Loucy (cell line): Measurements from ENCODE around the gene SH3YL1.

Experiments
- H2AFZ ChIP-seq: fragments of 200-600 bp; sonication (generic); 2 replicates; pipeline ENCODE4 v1.6.0; 2016; ENCODE audit warnings: antibody characterized with exemption, mild to moderate bottlenecking, low read length, moderate library complexity
- H3F3A ChIP-seq: fragments of 200-600 bp; 2 replicates; pipeline ENCODE4 v1.6.0; 2016; ENCODE audit warnings: antibody characterized with exemption, low read depth, mild to moderate bottlenecking
- H3K27me3 ChIP-seq: fragments of 200-600 bp; sonication (generic); 2 replicates; pipeline ENCODE4 v1.6.1; 2014; ENCODE audit warnings: low read length, mild to moderate bottlenecking; ENCODE audit not compliant: insufficient read depth, poor library complexity, severe bottlenecking
- H3K36me3 ChIP-seq: fragments of 200-600 bp; sonication (generic); 2 replicates; pipeline ENCODE4 v1.6.1; 2016; ENCODE audit warnings: low read length; ENCODE audit not compliant: insufficient read depth
- H3K4me1 ChIP-seq: fragments of 200-600 bp; sonication (generic); 2 replicates; pipeline ENCODE4 v1.5.1; 2014; ENCODE audit warnings: low read length, mild to moderate bottlenecking; ENCODE audit not compliant: insufficient read depth, poor library complexity, severe bottlenecking
- H3K4me2 ChIP-seq: fragments of 200-600 bp; sonication (generic); 2 replicates; pipeline ENCODE4 v1.6.0; 2014; ENCODE audit warnings: antibody characterized with exemption, low read length, low read depth, mild to moderate bottlenecking; ENCODE audit not compliant: poor library complexity, severe bottlenecking
- H3K4me3 ChIP-seq: fragments of 200-600 bp; sonication (generic); 2 replicates; pipeline ENCODE4 v1.5.1; 2014; ENCODE audit warnings: low read length, mild to moderate bottlenecking, mixed read lengths; ENCODE audit not compliant: poor library complexity, severe bottlenecking
- H3K79me2 ChIP-seq: fragments of 200-600 bp; sonication (generic); 2 replicates; pipeline ENCODE4 v1.6.1; 2014; ENCODE audit warnings: low read length; ENCODE audit not compliant: insufficient read depth
- H3K9ac ChIP-seq: fragments of 200-600 bp; sonication (generic); 2 replicates; pipeline ENCODE4 v1.6.0; 2014; ENCODE audit warnings: mild to moderate bottlenecking, low read depth, low read length, moderate library complexity; ENCODE audit not compliant: poor library complexity, severe bottlenecking
- H3K9me2 ChIP-seq: fragments of 200-600 bp; sonication (generic); replicated peaks from 2 replicates; pipeline ENCODE4 v1.6.1; 2016; ENCODE audit warnings: low read depth, low read length, mixed read lengths
- H3K9me3 ChIP-seq: fragments of 200-600 bp; sonication (generic); 2 replicates; pipeline ENCODE4 v1.6.1; 2014; ENCODE audit warnings: mild to moderate bottlenecking, antibody characterized with exemption, low read length, low read depth; ENCODE audit not compliant: insufficient read depth
- H4K20me1 ChIP-seq: fragments of 200-600 bp; sonication (generic); 2 replicates; pipeline ENCODE4 v1.6.0; 2014; ENCODE audit warnings: antibody characterized with exemption, low read length, mild to moderate bottlenecking; ENCODE audit not compliant: insufficient read depth, poor library complexity, severe bottlenecking
- CTCF ChIP-seq: fragments of 200-600 bp; sonication (generic); conservative IDR thresholded peaks from 2 replicates; pipeline ENCODE4 v1.5.1; 2014; ENCODE audit warnings: mild to moderate bottlenecking, antibody characterized with exemption, low read length
- EZH2phosphoT487 ChIP-seq: fragments of 200-600 bp; IDR thresholded peaks from 2 replicates; pipeline ENCODE4 v1.6.1; 2018; ENCODE audit warnings: antibody characterized with exemption, mild to moderate bottlenecking, moderate library complexity, borderline replicate concordance

The SH3YL1 gene

GRCh38 chr2:216068-216467, 47.8 kb downstream of the SH3YL1 start:
- no peaks in the 10 kb centered on the region for H3K36me3 ChIP-seq
- no peak for TF ChIP-seq EZH2phosphoT487
- TF ChIP-seq CTCF: no peak

GRCh38 chr2:213932-214693, 49.7 kb downstream of the SH3YL1 start:
- Histone ChIP-seq H2AFZ (no peak overlapping the region), H3K79me2 (no peaks in the 10 kb centered on the region), H3K27me3 (no peaks in the 10 kb centered on the region), H4K20me1 (no peaks in the 10 kb centered on the region), H3K4me3 (no peak overlapping the region), H3K9me3 (peaks cover 9% of the 10 kb centered on the region; the same call in 1 of the 2 replicates), H3K4me1 (no peaks in the 10 kb centered on the region), H3K36me3 (no peaks in the 10 kb centered on the region), H3K9me2 (no peaks in the 10 kb centered on the region), H3K9ac (no peak overlapping the region), H3K4me2 (no peak overlapping the region), H3F3A (no peaks in the 10 kb centered on the region)
- no peak for TF ChIP-seq CTCF
- TF ChIP-seq EZH2phosphoT487: no peak

More at GRCh38 chr2:216068-216467, 47.8 kb downstream of the SH3YL1 start:
- Histone ChIP-seq H3F3A (no peaks in the 10 kb centered on the region), H3K79me2 (no peaks in the 10 kb centered on the region), H3K4me1 (no peaks in the 10 kb centered on the region), H3K9me3 (peaks cover 3% of the 10 kb centered on the region; the same call in 1 of the 2 replicates), H3K27me3 (no peaks in the 10 kb centered on the region), H3K9ac (no peak overlapping the region), H3K9me2 (no peaks in the 10 kb centered on the region), H3K4me3 (no peak overlapping the region), H3K4me2 (no peak overlapping the region), H2AFZ (no peak overlapping the region), H4K20me1 (no peaks in the 10 kb centered on the region)

GRCh38 chr2:211486-212184, 52.2 kb downstream of the SH3YL1 start:
- Histone ChIP-seq H2AFZ (no peak overlapping the region), H3K4me2 (no peak overlapping the region), H3K4me1 (no peaks in the 10 kb centered on the region), H3K4me3 (no peak overlapping the region), H3K9me3 (peaks cover 10% of the 10 kb centered on the region; the same call in 1 of the 2 replicates), H3K36me3 (no peaks in the 10 kb centered on the region), H3K9me2 (no peaks in the 10 kb centered on the region), H3K9ac (no peak overlapping the region), H3K27me3 (no peaks in the 10 kb centered on the region), H3K79me2 (no peaks in the 10 kb centered on the region), H3F3A (no peaks in the 10 kb centered on the region), H4K20me1 (no peaks in the 10 kb centered on the region)
- TF ChIP-seq CTCF (no peak), EZH2phosphoT487 (no peak)
